AG04450 (cell line): ENCODE results near the gene KRT4. TPM values are rescaled to one million over a fixed set of nuclear protein-coding genes. Genes with fewer than 3 reads are reported as not detected.

Experiments used
- CTCF ChIA-PET: fragments of 300-600, 350-600 bp; formaldehyde crosslinking; extraction: SDS; loops from one replicate; lab custom pipeline; 2022; ENCODE audit warnings: antibody characterized with exemption, inconsistent platforms; lab: Charles Lee
- POLR2A ChIA-PET: fragments of 350-600 bp; formaldehyde crosslinking; extraction: SDS; loops from one replicate; lab custom pipeline; 2021; ENCODE audit warnings: antibody characterized with exemption, inconsistent platforms; lab: Yijun Ruan, JAX
- DNase-seq: peaks from one replicate; pipeline ENCODE4 v3.0.0-alpha.2; 2011; ENCODE audit warnings: low read depth, low spot score
- H3K27ac ChIP-seq: one replicate; pipeline ENCODE4 v1.5.1; 2012; ENCODE audit warnings: low read depth, low read length, control low read depth
- H3K27me3 ChIP-seq: one replicate; pipeline ENCODE4 v1.6.0; 2012; ENCODE audit warnings: low read length; ENCODE audit not compliant: control insufficient read depth, insufficient read depth
- H3K4me3 ChIP-seq: 2 replicates; pipeline ENCODE4 v1.5.1; 2011; ENCODE audit warnings: mild to moderate bottlenecking, low read depth, low read length, control low read depth
- H3K9me3 ChIP-seq: 2 replicates; pipeline ENCODE4 v1.5.1; 2012; ENCODE audit warnings: low read length; ENCODE audit not compliant: control insufficient read depth, insufficient read depth
- polyA plus RNA-seq: library from polyadenylated mRNA; depleted of rRNA; stranded (reverse); fragments of >200 nt; gene quantifications from 2 replicates; pipeline ENCODE4 v1.2.3, GENCODE V29; 2011
- TF ChIP-seq, protein P1 (sequence below): IDR thresholded peaks from 2 replicates; pipeline ENCODE4 v1.5.1; 2011; ENCODE audit warnings: low read depth, low read length, control low read depth, inconsistent platforms

Gene KRT4
- polyA plus RNA-seq, 1 experiment = 0.16 TPM

DNA sequence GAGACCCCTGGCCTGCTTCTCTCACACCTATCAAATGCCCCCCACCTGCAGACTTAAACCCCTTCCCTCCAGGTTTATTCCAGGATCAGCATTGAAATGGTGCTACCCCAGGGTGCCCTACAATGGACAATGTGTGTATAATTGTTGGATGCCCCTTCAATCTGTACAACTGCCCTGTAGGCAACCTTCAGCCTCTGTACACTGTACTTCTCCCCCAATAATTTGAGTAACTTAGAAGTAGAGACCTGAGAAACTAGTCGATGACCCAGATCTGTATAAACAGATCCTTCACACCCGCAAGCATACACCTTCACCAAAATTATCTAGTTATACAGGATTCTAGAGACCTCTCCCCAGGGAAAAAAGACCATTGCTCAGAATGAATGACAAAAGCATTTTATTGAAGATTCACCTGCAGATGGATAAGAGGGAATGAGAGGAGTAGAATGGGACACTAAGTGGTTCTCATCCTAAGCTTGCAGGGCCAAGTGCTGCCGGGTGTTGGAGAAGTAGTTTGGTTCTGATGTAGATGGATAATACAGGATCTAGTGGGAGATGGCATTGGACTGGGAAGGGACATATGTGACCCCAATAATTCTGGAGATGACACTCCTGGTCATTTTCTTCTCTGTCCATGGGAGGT, 7.6 kb downstream of the KRT4 start:
- no peaks in the 10 kb centered on the region for H3K9me3 ChIP-seq
- TF ChIP-seq, protein P1, sequence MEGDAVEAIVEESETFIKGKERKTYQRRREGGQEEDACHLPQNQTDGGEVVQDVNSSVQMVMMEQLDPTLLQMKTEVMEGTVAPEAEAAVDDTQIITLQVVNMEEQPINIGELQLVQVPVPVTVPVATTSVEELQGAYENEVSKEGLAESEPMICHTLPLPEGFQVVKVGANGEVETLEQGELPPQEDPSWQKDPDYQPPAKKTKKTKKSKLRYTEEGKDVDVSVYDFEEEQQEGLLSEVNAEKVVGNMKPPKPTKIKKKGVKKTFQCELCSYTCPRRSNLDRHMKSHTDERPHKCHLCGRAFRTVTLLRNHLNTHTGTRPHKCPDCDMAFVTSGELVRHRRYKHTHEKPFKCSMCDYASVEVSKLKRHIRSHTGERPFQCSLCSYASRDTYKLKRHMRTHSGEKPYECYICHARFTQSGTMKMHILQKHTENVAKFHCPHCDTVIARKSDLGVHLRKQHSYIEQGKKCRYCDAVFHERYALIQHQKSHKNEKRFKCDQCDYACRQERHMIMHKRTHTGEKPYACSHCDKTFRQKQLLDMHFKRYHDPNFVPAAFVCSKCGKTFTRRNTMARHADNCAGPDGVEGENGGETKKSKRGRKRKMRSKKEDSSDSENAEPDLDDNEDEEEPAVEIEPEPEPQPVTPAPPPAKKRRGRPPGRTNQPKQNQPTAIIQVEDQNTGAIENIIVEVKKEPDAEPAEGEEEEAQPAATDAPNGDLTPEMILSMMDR = no peak
- H3K4me3 ChIP-seq = no peak overlapping the region
- DNase-seq = no peak
- ChIA-PET POLR2A (no interaction called here), CTCF (no interaction called here)
- no peak overlapping the region for H3K27ac ChIP-seq
- peaks cover 15% of the 10 kb centered on the region for H3K27me3 ChIP-seq

DNA sequence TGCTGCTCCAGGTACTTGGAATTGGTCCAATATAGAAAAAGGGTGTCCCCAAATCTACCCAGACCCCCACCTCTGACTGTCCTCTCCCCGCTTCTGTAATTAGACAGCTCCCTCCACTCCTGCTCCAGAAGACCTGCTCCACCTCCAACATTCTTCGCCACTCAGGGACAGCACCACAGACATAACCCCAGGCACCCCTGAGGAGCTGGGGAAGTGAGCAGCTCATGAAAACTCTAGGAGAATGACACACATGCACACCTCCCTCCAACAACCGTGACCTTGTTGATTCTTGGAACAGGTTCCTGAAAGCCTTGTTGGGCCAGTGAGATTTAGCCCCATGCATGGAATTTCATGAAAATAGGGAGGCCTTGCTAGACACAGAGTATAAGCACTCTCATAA, 8.2 kb downstream of the KRT4 start:
- ChIA-PET CTCF (no interaction called here), POLR2A (no interaction called here)
- Histone ChIP-seq H3K27me3 (peaks cover 15% of the 10 kb centered on the region), H3K27ac (no peak overlapping the region), H3K4me3 (no peak overlapping the region), H3K9me3 (no peaks in the 10 kb centered on the region)
- DNase-seq = no peak
- TF ChIP-seq, protein P1 = no peak

DNA sequence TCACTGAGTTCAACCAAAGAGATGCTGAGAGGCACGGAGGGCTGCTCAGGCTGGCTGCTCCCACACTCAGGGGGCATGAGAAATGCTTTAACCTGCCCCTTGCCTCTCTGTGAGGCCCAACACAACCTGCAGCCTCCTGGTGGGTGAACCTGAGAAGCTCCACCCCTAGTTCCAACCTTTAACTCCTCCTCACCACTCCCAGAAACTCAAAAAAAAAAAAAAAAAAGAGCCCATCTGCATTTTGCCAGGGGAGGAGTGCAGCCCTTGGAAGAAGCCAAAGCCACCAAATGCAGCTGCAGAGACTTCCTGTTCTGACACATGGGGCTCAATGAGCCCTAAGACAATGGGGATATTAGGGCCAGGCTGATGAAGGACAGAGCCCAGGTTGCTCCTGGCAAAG, 8.9 kb downstream of the KRT4 start:
- no peak overlapping the region for H3K27ac ChIP-seq
- no peak for DNase-seq
- TF ChIP-seq, protein P1 = no peak
- no peak overlapping the region for H3K4me3 ChIP-seq
- H3K27me3 ChIP-seq = peaks cover 15% of the 10 kb centered on the region
- H3K9me3 ChIP-seq = no peaks in the 10 kb centered on the region
- CTCF ChIA-PET = no interaction called here
- POLR2A ChIA-PET = no interaction called here

DNA sequence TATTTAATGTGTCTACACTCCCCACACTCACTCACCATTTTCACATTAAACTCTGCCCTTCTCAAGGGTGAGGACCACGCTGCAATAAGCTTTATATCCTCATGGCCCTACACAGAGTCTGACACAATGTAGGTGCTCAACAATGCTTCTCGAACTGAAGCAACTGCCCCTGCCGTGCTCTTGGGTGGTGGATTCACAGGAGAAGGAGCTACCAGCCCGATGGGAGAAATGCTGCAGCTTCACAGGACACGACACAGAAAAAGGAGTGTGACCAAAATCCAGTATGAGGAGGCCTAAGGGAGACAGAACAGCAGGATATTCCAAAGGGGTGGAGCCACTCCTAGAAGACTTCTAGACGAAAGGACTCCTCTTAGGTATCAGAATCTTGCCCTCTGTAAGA, 11.5 kb downstream of the KRT4 start:
- POLR2A ChIA-PET = no interaction called here
- H3K4me3 ChIP-seq = no peak overlapping the region
- CTCF ChIA-PET = no interaction called here

DNA sequence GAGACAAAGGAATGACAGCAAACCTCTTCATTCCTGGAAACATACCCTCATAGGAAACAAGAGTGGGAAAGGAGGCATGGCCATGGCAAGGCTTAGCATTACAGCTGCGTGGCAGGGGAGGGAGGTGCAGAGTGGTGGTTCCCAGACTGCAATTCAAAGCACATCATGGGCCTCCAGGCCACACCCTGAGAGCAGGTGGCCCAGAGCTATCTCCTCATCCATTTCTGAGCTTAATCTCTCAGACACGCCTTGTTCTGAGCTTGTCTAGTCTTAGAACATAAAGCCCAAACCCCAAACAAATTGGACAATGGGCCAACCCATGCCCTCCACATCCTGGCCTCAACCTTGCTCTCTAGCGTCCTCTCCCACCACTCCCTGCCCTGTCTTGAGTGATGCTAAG, 12.1 kb downstream of the KRT4 start:
- POLR2A ChIA-PET = no interaction called here
- H3K4me3 ChIP-seq = no peak overlapping the region
- no peaks in the 10 kb centered on the region for H3K9me3 ChIP-seq
- CTCF ChIA-PET = interaction anchor here (1.8 kb wide), 1 partner anchor 64 kb away, joined by 7 read pairs; no protein-coding TSS in a partner anchor
- peaks cover 3% of the 10 kb centered on the region for H3K27me3 ChIP-seq
- DNase-seq = no peak
- H3K27ac ChIP-seq = no peak overlapping the region
- TF ChIP-seq, protein P1 = no peak

More for the DNA sequence above, 11.5 kb downstream of the KRT4 start:
- Histone ChIP-seq H3K9me3 (no peaks in the 10 kb centered on the region), H3K27me3 (peaks cover 3% of the 10 kb centered on the region), H3K27ac (no peak overlapping the region)
- TF ChIP-seq, protein P1 = no peak
- no peak for DNase-seq
